ENCODE data around the gene KCNG4.

Gene KCNG4

GRCh38 chr16:84239909-84240308 lies at the start of gene KCNG4:
KCNG4 (minus strand) TSS chr16:84240012; CDS start chr16:84237485, 2,527 bp downstream.
- DNase-seq (ENCODE audit: low spot score): no peak

GRCh38 chr16:84288902-84289301 lies 49.1 kb upstream of the KCNG4 start:
- DNase-seq (ENCODE audit: low spot score): no peak

DNA sequence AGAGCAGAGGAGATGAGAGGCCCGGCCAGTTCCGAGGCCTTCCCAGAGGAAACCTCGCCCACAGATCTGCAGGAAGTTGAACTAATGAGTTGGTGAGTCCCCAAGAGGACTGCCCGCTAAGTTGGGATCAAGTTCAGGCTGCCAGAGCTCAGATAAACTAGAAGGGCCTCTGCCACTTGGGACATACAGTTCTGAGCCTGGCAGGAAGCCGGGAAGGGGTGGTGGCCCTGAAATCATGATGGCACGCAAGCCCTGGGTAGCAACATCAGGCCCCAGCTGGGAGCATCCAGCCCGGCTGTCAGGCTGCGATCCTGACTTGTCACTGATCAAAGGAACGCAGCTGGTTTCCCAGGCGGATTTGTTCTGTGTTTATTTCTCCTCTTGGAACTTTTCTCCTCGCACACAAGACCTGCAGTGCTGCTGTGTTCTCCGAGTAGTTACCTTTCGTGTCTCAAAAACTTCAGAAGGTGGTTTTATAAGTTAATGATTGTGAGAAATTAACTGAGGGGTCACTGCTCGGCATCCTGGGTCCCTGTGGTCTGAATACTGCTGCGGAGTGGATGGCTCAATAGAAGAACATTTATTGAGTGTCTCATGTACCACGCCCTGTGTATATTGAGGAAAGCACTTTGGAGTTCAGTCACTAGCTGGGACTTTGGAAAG lies 46.9 kb upstream of the KCNG4 start:
- DNase-seq (ENCODE audit: low spot score): no peak

DNA sequence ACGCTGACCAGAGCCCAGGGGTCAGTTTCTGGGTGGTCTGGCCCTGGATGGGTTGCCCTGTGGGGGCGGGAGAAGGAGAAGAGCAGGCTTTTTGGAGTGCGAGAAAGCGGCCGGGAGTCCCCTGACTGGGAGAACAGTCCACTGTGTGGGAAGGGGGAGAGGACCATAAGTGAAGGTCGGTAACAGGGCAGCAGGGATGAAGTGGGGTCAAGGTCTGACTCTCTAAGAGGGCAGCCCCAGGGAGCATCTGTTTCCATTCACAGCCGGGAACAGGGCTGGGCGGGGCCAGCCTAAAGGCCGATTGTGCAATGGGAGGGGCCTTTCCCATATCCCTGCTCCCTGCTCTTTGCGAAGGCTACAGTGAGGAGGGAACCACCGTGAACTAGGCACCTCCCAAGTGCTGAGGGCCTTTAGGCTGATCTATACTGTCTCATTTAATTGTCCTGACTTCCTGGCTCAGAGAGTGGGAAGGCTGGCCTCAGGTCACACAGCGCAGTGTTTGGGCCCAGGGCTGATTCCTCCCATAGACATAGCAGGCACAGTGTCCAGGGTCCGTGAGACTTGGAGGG lies 44.4 kb upstream of the KCNG4 start:
- no peak for DNase-seq (ENCODE audit: low spot score)

GRCh38 chr16:84283314-84284153 lies 43.7 kb upstream of the KCNG4 start:
- no peak for DNase-seq (ENCODE audit: low spot score)

DNA sequence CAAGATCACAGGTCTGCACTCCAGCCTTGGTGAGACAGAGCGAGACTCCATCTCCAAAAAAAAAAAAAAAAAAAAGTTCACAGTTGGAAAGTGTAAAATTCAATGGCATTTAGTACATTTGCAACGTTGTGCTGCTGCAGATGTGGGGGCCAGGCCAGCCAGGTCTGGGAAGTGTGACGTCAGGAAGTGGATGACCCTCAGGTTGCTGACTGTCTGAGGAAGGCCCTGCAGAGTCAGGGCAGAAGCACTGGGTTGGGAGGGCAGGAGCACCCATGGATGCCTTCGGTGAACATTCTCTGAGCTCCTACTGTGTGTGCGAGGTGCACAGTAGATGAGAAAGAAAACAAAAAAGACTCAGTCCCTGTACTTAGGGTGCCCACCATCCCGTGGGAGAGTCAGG lies 42.7 kb upstream of the KCNG4 start:
- DNase-seq (ENCODE audit: low spot score): no peak

DNA sequence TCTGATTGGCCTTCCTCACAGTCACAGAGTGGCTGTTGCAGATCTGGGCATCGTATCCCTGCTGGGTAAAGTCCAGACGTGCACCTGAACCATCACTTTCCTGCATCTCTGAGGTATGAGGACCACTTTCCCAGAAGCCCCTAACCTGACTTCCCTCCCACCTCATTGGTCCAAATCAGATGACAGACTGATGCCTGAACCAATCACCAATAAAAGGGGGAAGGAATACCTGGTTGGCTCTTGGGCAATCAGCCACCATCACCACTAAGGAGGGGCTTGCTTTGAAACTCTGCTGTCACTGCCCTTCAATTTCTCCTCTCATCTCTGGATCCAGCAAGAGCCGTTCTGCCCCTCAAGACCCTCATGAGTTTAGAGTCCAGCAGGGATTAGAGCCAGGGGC lies 41.3 kb upstream of the KCNG4 start:
- DNase-seq (ENCODE audit: low spot score): no peak

GRCh38 chr16:84279881-84280280 lies 40.1 kb upstream of the KCNG4 start:
- no peak for DNase-seq (ENCODE audit: low spot score)

DNA sequence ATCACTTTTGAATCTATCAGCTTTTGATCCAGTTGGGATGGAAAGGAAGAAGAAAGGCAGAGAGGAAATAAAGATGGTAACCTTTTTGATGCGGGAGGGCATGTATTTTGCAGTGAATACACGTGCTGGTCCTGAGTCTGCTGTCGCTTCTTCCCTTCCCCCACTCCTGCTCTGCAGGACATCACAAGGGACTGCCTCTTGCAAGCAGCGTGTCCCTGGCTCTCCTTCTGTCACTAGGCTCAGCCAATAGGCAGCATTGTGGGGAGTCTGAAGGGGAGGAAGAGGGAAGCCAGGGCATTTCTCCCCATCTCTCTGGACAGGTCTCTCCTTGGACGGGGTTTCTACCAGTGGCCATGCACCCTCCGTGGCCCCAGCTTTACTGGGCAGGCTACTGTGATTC lies 39.2 kb upstream of the KCNG4 start:
- DNase-seq (ENCODE audit: low spot score): peak; percentile 79

DNA sequence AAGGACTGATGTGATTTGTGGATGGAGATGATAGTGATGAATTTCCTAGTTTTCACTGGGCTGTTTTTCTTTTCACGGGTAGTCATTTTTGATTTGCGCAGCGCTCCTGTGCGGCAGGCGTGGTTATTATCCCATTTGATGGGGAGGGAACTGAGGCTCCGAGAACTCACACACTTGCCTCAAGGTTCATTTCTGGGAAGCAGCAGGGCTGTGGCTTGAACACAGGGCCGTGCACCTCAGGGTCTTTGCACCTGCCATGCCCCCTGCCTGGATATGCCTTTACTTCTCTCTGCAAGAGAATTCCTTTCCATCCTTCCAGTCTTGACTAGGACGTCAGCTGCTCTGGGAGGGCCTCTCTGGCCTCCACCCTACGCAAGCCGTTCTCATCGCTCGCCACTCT lies 38.5 kb upstream of the KCNG4 start:
- no peak for DNase-seq (ENCODE audit: low spot score)

DNA sequence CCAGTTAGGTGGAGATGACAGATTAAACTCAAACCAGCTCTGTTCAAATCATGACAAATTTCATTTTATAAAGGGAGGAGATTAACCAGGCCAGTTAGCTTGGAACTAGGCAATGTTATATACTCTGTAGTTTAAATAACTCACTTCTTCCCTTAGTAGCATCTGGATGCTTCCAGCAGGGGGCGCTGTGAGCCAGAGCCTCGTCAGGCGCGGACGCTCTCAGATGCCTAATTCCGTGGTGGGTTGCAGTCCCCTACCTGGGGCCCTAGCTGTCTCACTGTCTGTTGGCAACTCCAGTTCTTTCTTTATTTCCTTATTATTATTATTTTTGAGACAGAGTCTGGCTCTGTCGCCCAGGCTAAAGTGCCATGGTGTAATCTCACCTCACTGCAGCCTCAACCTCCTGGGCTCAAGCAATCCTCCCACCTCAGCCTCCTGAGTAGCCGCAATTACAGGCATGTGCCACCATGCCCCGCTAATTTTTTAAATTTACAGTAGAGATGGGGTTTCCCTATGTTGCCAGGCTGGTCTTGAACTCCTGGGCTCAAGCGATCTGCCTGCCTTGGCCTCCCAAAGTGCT lies 37.5 kb upstream of the KCNG4 start:
- DNase-seq (ENCODE audit: low spot score): peak; percentile 68

GRCh38 chr16:84275585-84276151 lies 35.9 kb upstream of the KCNG4 start:
- DNase-seq (ENCODE audit: low spot score): no peak

GRCh38 chr16:84274515-84274914 lies 34.7 kb upstream of the KCNG4 start:
- no peak for DNase-seq (ENCODE audit: low spot score)

- DNase-seq (ENCODE audit: low spot score): no peak
Observed at GRCh38 chr16:84272740-84273320, 33.0 kb upstream of the KCNG4 start.

DNA sequence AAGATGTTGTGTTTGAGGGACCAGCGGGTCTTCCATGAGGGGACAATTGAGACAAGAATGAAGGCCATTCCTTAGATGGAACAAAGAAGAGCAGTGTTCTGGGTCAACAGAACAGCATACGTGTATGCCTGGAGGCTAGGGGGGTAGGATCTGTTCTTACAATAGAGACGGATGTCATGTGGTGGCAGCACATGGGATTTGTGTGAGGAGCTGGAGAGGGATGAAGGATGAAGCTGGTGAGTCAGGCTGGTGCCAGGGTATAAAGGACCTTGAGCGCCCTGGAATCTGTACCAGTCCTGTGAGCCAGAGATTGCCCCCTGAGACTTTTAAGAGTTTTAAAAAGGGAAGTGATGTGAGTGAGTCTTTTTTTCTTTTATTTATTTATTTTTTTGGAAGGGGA lies 32.1 kb upstream of the KCNG4 start:
- DNase-seq (ENCODE audit: low spot score): no peak

DNA sequence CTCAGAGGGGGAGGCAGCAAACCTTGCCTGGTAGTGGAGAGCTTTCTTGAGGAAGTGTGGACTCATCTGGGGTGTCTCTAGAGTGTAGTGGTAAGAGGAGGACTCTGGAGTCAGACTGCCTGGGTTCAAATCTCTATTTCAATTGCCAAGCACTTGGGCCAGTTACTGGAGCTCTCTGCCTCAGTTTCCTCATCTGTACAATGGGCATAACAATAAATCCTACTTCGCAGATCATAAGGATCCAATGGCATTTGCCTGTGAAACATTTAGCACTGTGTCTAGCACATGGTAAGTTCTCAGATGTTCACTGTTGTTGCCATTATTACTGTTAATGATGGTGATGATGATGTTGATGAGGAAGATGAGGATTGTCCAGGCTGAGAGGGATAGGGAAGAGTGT lies 31.2 kb upstream of the KCNG4 start:
- no peak for DNase-seq (ENCODE audit: low spot score)

DNA sequence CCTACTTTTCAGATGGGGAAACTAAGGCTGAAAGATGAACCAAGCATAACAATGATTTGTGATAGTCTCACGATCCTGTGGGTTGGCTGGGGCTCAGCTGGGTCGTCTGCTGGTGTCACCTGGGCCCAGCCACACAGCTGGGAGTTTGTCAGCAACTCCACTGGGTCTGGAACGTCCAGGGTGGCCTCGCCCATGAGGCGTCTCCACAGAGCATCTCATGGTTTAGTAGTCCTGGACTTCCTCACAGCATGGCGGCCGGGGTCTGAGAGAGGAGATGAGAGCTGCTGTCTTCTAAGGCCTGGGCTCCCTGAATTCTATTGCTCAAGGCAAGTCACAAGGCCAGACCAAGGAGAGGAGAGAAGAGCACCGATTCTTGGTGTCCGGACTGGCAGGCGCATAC lies 30.7 kb upstream of the KCNG4 start:
- no peak for DNase-seq (ENCODE audit: low spot score)

DNA sequence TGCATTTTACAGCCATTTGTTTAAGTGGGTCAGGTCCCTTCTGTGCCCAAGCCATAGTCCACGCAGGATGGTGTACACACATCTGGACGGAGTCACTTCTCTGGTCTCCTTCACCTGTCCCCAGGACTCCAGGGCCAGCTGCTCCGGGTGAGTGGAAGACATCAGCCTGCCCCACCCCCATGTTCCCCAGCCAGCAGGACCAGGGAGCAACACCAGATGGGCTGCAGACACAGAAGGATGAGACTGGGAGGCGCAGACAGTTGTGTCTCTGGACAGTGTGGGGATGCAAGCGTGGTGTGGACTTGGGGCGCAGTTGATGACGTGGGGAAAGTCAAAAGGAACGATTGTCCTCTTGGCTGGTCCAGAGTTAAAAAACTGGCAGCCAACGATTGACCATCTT lies 30.3 kb upstream of the KCNG4 start:
- no peak for DNase-seq (ENCODE audit: low spot score)

DNA sequence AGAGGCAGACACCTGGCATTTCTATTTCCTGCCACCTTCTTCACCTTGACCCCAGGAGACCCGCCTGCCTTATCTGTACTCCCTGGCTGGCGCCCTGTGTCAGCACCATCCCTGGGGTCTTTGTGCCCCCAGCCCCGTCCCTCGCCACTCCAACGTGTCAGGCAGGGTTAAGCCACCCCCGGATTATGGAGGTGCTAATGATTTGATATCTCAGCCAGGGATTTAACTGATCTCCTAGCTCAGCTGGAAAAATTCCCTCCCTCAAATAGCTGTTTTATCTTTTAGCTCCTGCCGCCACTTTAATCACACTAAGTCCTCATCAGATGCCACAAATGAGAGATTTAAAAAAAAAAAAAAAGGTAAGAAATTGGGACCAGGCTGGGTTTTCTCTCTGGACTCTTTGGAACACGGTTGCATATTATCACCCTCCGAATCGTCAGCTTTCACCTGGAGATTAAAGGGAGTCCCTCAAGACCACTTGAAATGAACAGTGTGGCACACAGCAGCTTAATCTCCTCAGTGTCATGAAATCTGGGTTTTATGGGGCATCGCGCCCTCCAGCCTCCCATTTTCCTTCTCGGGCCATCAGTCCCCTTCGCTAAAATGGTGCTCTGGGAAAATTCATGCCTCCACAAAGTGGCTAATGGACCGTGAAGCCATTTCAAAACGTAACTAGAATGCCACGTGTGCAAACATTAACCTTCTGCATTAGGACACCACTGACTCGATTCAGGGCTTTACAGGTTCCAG lies 28.7 kb upstream of the KCNG4 start:
- DNase-seq (ENCODE audit: low spot score): no peak

DNA sequence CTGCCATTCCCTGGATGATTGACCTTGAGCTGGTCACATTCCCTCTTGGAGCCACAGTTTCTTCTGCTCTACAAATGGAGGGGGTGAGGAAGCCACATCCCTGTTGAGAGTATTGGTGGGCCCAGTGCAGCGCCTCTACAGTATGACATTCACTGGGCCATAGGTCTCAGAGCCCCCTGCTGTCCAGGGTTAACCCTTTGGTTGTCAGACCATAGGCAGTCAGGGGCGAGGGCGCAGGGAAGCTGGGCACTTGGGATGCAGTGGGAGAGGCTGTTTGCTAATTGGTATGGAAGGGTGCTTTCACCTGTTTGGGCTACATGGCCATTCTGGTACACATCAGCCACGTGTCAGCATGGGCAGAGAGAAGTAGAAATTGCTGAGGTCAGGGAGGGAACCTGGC lies 27.6 kb upstream of the KCNG4 start:
- no peak for DNase-seq (ENCODE audit: low spot score)

- DNase-seq (ENCODE audit: low spot score): peak; percentile 76
Observed at GRCh38 chr16:84266451-84266850, 26.6 kb upstream of the KCNG4 start.
